GM13977 (cell line): ENCODE results near the gene CCDC88C.

Source experiments
- DNase-seq: peaks from one replicate; pipeline ENCODE4 v3.0.0; 2012; ENCODE audit warnings: low spot score
- CTCF ChIP-seq: IDR thresholded peaks from 2 replicates; pipeline ENCODE4 v1.5.1; 2012; ENCODE audit warnings: mild to moderate bottlenecking, control low read depth; ENCODE audit not compliant: insufficient read depth; ENCODE audit errors: extremely low read depth, missing control alignments
- in situ Hi-C: fragments of 300-500 bp; cut with MboI; formaldehyde crosslinking; loops from one replicate; pipeline ENCODE4 v1.12.0; 2022; ENCODE audit warnings: low sequenced_read_pairs, low pct_unique_long_range_greater_than_20kb, mixed read lengths, inconsistent platforms; ENCODE audit not compliant: unreplicated experiment

The CCDC88C gene

DNA sequence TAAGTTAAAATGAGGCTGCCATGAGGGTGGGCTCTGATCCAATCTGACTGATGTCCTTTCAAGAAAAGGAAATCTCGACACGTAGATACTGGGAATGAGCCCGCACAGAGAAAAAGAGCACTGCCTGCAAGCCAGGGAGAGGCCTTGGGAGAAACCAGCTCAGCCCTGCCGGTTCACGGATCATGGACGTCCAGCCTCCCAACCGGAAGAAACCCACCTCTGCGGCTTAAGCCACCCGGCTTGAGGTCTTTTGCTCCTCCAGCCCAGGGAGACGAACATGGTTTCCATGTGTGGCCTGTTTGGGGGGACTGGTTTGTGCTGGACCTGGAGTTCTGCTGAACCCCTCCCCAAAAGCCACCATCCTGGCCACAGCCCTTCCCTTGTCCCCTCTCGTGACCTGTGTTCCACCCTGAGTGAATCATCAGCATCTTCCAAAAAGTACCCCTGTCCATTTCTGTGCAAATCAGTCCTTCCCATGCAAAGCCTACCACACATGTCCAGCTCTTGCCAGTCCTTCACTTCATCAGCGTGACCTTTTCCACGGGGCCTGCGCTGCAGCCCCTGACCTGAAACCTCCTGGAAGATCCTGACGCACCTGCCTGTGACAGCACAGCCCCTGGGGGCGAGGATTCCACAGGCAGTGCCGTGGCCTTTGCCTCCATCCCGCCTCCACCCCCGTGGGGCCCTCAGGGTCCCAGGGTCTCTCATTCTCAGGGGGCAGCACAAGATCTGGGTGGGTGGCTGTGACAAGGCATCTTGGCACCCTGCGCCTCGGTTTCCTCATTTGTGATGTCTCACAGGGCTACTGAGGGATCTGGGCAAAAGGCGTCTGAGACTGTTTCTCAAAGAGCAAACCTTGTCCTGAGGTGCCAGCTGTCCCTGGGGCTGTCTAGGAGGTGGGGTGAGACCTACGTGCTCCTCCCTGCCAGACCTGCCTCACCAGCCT is 121.5 kb downstream of the CCDC88C start:
- no peak for DNase-seq
- TF ChIP-seq CTCF, result no peak
- in situ Hi-C loops, result no loop called here

DNA sequence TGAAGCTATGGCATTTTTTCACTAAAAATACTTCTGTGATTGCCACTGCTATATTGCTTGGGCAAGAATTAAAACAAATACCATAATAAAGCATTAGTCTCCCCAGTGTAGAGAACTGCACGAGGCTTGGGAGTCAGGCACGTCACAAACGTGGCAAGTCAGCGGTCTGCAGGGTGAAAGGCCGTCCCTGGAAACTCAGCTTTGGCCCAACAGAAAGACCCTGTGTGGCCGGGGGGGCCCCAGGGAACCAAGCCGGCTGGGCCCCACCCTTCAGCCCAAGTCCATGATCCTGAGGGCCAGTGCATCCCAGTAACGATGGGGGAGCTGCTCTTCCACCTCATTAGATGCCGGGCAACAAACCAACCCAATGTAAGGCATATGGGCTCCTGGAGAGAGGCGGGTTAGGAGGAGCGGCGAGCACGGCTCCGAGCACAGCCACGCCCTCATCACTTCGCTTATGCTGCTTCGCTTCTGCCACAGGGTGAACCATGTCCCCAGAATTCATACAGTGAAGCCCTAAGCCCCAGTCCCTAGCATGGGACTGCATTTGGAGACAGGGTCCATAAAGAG is 122.3 kb downstream of the CCDC88C start:
- no peak for DNase-seq
- TF ChIP-seq CTCF, result no peak
- in situ Hi-C loops, result no loop called here

DNA sequence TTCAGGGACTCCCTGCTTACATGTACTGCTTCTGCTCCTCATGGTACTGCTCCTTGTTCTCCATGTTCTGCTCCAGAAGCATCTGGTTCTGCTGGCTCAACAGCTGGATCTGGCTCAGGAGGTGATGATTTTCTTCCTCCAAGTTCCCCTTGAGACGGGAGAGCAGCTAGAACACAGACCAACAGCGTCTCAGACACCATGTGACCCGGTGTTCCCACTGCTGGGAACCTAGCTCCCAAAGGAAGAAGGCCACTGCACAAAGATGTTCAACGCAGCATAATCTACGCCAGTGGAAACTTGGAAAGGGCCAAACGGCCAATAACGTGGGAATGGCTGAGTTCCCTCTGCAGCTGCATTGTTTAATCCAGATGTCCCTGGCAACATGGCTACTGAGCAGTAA is 123.5 kb downstream of the CCDC88C start:
- no peak for TF ChIP-seq CTCF
- in situ Hi-C loops, result no loop called here

GRCh38 chr14:91293281-91293680 is 124.3 kb downstream of the CCDC88C start:
- no peak for TF ChIP-seq CTCF
- DNase-seq, result no peak
- in situ Hi-C loops, result no loop called here

More for the DNA sequence above, 123.5 kb downstream of the CCDC88C start:
- DNase-seq, result no peak

GRCh38 chr14:91292491-91292890 is 125.1 kb downstream of the CCDC88C start:
- TF ChIP-seq CTCF, result no peak
- in situ Hi-C loops, result no loop called here

GRCh38 chr14:91291786-91292405 is 125.7 kb downstream of the CCDC88C start:
- in situ Hi-C loops, result no loop called here
- no peak for DNase-seq
- no peak for TF ChIP-seq CTCF

More at GRCh38 chr14:91292491-91292890, 125.1 kb downstream of the CCDC88C start:
- no peak for DNase-seq
